Hematopoietic multipotent progenitor cell treated with erythropoietin and hydrocortisone succinate and interleukin-3 and kit ligand, for 17 days (in vitro differentiated cells): ENCODE measurements around the gene MYO1F.
"Not testable (repeated sequence)": the region's sequence is repeated elsewhere in the genome, so short reads cannot be mapped to it uniquely, and the experiment has no call there.

Source experiments
- DNase-seq: peaks from one replicate; pipeline ENCODE4 v3.0.0-alpha.2; 2015; ENCODE audit warnings: low spot score

The MYO1F gene

DNA sequence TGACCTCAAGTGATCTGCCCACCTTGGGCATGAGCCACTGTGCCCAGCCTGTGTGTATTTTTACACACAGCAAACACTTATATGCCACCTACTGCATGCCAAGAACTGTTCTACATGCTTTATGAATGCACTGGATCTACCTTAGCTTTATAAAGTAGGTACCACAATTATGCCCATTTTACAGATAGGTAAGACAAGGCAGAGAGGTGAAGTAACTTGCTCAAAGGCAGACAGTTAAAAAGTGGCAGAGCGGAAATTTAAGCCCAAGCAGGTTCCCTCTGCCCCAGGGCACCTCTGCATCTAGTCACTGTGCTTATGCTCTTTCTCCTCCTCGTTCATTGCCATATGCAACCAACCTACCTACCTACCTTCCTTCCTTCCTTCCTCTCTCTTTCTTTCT, 22.8 kb upstream of the MYO1F start:
- DNase-seq = no peak

DNA sequence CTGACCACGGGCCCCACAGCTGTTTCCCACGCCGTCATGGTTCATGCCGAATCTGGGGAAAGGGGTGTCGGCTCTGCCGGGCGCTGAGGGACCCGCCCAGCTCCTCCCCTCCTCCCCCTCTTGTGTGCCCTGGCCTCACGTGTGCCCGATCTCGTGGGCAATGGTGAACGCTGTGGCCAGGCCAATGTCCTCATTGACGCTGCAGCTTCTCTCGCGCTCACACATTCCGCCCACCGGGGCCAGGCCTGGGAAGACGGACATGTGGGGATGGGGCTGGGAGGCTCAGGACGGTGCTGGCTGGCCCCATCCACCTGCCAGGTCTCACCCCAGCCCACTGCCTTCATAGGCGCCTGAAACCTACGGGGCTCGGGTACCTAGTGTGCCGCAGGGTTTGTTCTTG, 18.9 kb upstream of the MYO1F start:
- no peak for DNase-seq

DNA sequence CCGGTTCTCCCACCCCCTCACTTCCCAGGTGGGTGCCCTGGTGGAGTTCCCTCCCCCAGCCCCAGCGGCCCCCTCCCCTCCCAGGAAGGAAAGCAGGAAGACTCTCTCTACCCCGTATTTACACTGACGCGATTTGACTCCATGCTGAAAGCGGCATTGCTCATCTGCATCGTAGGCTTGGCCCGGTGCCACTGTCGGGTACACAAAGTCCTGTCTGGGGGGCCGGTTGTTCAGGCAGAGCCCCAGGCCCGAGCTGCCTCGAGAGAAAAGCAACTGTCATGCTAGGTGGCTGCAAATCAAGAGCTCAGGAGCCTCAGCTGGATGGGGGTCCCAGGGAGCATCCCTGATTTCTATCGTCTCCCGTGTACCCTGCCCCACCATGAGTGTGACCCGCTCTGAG, 18.4 kb upstream of the MYO1F start:
- no peak for DNase-seq

DNA sequence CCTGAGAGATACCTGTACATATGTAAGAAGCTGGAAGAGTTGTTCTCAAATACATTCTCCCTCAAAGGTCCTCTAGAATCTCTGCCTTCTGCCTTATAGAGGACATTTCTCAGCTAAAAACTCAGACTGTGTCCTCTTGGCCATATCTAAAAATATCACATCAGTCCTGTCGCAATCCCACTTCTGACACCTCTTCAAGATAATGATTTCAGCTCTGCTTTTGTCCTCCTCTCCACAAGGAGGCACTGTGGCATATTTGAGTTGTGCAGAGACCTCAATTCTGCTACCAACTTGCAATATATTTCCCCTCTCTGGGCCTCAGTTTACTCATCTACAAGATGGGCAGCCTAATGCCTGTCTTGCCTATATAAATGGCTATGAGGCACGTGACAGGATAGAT, 16.7 kb upstream of the MYO1F start:
- DNase-seq = no peak

DNA sequence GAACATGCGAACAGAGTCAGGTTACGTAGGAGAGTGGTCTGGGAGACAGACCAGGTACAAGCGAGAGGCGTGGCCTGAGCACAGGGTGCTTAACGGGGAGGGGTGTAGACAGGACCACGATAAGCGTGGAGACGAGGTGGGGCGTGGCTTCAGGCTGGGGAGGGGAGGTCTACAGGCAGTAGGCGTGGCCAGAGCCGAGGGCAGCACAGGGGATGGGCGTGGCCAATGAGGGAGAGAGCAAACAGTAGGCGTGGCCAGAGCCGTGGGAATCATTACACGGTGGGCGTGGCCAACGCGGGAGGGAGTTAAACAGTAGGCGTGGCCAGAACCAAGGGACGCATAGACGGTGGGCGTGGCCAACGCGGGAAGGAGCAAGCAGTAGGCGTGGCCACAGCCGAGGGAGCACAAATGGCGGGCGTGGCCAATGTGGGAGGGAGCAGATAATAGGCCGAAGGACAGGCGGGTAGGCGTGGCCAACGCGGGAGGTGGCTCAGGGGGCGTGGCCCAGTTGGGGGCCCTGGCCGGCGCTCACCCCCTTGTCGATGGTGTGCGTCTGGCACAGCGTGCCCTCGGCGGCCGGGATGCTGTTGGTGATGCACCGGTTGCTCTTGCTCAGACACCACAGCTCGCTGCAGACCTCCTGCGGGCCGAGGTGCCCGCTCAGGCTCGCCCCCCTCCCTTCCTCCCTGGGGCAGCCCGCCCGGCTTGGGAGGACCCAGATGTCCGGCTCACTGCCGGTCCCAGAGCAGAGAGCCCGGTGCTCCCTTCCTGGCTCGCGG, 15.2 kb upstream of the MYO1F start:
- peak; percentile 92 for DNase-seq

DNA sequence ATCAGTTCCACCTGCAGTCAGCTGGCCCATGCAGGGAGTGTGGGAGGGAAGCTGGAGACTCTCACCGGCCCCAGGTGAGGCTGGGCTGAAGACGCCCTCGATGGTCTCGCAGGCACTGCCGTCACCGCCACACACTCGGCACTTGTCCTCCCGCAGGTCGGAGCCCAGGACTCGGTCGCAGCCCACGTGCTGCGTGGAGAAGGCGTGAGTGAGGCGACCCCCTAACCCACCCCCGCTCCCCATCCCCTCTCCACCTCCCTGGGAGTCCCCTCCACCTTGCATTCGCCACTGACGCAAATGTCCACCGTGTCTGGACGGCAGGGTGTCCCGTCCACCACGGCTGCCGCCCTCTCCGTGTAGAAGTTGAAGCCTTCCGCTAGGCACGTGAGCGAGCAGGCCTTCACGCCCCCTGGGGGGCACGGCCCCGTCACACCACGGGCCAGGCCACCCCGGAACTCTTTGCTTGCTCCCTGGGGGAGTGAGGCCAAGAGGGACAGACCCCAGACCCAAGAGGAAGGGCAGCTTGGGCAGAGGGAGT, 12.0 kb upstream of the MYO1F start:
- DNase-seq = no peak

DNA sequence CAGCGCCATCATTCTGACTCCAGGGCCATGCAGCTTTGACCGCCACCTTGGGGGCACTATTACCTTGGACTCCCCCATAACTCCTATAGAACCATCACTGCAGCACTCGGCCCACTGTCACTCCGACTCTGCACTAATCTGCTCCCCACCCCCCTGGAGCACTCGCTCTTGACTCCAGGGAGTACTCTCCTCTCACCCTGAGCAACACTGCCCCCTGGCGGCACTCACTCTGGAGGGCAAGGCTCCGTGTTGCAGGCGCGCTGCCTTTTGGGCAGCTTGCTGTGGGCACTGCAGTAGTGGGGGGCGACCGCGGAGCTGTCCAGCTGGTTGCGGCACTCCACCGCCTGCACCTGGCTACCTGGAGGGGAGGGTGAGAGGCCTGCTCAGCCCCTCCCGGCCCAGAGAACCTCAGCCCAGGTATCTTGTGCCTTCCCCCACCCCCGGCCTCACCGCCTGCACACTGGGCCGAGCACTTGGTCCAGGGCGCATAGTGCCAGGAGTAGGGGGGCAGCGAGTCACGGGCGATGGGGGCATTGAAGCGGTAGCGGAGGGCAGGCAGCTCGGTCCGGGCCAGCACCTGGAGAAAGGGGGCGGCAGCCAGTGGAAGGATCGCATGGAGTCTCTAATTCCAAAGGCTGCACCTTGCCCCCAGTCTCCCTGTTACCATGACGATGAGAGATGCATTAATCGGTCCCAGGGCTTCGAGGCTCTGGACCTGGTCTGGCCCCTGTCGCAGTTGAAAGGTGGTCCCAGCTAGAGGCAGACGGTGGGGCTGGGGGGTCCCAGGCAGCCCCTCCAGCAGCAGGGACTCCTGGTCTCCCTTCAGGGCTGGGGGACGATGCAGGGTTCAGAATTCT, 8.9 kb upstream of the MYO1F start:
- peak; percentile 64 for DNase-seq

DNA sequence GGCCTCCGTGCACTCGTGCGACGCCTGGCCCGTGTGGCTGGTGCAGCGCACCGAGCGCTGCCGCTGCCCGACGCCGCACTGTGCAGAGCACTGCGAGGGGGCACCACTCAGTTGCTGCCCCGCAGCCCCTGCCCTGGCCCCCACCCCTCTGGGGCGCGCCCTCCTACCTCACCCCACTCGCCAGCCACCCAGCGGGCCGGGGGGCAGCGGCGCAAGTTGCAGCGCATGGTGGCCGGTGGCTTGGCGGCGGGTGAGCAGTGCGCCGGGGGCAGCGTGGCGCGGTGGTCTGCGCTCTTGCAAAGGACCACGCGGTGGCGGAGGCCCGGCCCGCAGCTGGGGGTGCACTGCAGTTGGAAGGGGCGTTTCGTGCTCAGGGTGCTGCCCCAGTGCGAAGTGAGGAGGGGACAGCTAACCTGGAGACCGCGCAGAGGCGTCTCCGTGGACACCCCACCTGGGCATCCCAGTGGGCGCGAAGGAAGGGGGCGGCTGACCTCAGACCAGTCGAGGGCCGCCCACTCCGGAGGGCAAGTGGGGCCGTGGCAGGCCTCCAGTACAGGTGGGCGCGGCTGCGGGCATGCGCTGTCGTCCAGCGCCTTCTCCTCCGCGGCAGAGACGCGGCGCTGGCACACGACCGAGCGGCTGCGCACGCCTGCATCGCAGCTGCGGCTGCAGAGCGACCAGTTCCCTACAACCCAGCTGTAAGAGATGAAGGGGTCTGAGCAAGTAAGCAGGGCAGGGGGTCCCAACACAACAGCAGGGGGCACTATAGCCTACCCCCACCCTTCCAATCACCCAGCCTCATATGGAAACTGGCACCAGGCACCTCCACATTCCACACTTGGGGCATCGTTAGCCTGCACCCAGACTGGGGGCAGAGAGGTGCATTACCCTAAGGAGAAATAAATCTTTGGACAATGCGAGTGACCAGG, 8.0 kb upstream of the MYO1F start:
- DNase-seq = no peak

DNA sequence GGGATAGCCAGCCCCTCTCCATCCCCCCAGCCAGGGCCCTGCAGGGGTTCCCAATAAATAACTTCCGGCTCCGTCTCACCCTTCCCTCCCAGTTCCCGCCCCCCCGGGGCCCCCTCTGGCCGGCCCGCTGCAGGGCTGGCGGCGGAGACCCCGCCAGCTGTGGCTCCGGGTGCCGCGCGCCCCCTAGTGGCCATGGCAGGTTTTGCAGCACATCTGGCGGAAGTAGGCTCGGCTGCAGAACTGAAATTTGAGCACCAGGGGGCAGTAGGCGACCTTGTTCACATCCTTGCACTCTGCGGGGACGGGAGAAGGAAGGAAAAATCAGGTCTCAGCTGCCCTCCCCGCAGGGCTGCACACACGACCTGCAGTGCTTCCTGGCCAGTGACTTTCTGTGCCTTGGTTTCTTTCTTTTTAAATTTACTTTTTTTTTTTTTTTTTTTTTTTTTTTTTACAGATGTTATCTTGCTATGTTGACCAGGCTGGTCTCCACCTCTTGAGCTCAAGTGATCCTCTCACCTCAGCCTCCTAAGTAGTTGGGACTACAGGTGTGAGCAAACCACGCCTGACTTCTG, 3.6 kb upstream of the MYO1F start:
- DNase-seq = peak; percentile 90

DNA sequence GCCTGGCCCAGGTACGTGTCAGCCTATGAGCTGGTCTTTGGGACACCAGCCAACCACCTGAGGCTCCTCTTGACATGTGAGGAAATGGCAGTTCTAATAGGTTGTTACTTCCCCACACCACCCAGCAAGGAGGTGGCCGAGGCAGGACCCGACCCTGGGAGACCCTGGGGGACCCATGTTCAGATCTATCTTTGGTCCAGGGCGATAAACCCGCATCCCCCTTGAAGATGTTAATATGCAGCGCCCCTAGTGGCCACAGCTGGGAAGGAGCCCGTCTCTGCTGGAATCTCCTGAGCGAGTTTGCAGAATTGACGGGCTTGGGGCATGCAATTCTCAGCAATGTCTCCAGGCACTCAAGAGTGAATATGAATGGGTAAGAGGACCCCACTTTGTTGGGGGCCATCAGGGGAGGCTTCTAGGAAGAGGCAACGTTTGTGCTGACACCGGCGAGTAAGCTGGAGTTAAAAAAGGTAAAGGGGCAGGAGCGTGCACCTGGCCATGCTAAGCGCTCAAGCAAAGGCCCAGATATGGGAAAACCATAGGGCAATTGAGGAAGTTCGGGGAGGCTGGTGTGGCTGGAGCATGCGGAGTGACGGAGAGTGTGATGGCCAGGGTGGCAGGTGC, 1.5 kb upstream of the MYO1F start:
- peak; percentile 78 for DNase-seq

DNA sequence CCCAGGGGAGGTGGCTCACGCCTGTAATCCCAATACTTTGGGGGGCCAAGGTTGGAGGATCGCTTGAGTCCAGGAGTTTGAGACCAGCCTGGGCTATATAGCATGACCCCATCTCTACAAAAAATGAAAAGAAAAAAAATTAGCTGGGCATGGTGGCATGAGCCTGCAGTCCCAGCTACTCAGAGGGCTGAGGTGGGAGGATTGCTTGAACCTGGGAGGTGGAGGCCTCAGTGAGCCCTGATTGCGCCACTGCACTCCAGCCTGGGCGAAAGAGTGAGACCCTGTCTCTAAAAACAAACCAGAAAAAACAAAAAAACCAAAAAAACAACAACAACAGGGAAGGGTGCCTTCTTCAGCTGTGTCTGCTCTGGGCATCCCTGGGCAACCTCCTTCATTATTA, 499 bp upstream of the MYO1F start:
- no peak for DNase-seq

DNA sequence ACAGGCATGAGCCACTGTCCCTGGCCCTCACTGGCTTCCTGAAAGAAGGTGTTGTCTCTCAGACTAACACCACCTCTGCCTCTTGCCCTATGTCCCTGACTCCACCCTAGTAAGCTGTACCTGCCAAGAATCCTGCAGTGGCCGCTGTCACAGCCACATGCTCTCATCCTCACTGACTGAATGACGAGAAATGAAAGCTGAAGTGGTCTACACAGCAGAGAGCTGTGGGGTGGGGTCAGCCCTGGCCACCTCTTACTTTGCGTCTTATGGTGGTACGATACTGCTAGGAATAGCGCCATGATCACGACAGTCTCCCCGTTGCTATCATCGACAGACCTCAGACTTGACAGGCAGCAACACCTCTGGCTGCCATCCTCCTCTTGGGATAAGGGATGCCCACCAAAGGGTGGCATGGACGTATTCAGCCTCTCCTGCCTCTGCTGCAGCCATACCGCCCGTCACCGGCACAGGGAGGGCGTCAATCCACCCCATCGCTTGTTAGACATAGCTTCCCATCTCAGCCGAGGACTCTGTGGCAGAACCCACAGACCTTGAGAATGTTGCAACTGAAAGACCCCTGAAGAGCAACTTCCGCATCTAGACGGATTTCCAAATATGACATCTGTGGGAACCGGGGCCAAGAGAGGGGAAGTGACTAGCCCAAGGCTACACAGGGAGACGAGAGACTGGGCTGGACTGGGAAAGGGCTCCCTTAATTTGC, 809 bp downstream of the MYO1F start:
- no peak for DNase-seq

DNA sequence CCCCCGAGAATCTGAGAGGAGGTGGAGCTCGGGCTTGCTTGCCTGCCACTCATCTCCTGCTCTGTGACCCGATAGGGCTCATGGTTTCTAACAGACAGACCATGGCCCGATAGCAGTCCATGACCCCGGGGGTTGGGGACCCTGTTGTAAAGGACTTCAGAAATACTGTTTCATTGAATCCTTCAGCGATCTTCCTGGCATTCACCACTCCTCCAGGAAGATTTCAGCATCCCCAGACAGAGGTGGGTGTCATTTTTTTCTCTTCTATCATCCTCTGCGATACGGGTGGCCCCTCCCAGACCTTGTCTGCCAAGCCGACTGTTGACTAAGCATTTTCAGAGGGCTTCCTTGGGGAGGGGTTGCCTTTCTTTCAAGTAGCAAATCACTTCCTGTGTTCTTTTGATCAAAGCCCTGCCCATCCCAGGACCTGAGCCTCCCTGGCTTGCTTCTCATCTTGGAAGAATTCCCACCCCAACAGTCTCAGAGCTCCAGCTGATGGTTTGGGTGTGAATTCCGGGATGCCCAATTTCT, 1.7 kb downstream of the MYO1F start:
- DNase-seq = no peak

DNA sequence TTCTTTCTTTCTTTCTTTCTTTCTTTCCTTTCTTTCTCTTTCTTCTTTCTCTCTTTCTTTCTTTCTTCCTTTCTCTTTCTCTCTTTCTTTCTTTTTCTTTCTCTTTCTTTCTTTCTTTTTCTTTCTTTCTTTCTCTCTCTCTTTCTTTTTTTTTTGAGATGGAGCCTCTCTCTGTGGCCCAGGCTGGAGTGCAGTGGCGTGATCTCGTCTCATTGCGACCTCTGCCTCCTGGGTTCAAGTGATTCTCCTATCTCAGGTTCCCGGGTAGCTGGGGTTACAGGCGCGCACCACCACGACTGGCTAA, 2.7 kb downstream of the MYO1F start:
- DNase-seq = not testable (repeated sequence)

DNA sequence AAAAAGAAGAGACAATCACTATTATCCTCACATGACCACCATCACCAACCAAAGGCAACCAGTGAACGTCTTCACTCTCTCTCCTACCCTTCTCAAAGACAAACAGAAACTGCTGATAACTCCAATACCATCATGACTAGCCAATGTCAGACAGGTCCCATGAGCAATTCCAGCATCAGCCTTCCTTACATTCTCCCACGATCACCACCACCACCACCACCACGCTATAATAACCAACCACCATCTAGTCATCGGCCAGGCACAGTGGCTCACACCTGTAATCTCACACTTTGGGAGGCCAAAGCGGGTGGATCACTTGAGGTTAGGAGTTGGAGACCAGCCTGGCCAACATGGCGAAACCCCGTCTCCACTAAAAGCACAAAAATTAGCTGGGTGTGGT, 3.9 kb downstream of the MYO1F start:
- no peak for DNase-seq

DNA sequence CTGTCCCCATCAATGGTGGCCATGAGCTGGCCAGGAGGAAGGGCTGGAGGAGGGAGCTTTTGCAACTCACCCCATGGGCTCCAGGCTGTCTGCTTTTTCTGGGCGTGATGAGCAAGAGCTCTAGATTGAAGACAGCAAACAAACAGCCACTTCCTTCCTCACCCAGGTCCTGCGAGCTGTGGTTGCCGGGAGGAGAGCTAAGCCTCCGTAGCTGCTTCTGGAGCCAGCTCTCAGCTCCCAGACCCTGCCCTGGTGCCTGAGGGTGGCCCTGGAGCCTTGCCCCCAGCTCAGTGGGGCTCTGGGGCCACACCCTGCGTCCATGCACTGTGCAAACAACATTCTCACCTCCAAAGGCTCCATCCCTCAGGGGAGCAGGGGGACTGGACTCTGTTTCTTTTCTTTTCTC, 6.2 kb downstream of the MYO1F start:
- DNase-seq = no peak

DNA sequence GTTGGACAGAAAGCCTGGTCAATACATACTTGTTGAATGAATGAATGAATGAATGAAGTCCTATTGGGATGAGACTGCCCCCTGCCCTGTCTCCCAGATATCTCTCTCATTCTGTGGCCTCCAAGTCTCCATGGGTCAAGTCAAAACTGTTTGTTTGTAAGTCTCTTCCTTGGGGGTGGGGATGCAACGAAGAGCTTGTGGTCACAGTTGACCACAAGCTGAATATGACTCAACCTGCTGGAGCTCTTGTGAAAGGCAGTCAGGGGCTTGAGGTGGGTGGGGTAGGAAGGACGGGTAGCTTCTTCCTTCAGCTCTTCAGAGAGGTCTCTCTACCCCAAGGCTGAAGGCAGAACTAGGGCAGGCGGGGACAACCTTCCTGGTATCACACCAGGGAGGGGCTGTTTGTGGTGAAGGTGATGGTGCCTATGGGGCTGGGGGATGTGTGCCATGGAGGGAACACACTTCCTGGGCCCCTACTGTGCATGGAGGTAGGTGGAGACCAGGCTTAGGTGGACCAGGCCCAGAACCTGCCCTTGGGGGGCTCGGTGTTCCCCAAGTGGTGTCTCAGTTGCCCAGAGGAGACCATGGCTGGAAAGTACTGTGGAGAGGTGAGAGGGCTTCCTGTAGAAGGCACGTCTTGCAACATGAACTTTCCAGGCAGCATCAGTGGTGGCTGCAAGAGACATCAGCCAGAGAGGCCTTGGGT, 8.0 kb downstream of the MYO1F start:
- DNase-seq = no peak

DNA sequence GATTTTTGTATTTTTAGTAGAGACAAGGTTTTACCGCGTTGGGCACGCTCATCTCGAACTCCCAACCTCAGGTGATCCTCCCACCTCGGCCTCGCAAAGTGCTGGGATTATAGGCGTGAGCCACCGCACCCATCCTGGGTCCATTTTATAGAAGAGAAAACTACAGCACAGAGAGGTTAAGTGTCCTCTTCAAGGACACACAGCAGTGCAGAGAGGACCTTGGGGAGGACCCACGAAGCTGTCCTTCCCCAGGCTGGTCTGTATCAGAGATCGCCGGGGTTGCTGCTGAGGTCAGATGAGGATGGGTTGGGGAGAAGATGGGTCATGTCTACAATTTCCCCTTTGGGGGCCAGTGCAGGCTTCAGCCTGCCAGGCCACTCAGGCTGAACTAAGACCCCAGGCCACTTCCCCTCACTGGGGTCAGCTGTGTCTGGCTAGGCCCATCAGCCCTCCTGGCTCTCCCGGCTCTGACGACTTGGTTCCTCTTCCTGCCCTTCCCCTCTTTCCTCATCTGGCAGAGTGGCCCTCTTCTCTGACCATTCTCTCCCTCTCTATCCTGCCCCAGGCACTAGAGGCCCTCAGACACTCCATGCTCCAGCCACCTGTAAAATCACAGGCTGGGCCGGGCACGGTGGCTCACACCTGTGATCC, 9.6 kb downstream of the MYO1F start:
- DNase-seq = no peak

DNA sequence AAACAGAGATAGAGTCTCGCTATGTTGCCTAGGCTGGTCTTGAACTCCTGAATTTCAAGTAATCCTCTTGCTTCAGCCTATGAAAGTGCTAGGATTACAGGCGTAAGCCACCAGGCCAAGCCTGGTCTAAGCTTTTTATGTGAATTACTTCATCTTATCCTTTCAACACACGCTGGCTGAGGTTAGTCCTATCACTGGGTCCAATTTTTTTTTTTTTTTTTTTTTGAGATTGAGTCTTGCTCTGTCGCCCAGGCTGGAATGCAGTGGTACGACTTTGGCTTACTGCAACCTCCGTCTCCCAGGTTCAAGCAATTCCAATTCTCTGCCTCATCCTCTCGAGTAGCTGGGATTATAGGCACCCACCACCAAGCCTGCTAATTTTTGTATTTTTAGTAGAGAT, 10.4 kb downstream of the MYO1F start:
- no peak for DNase-seq
